ENCODE results near the gene GRM8. TPM values are rescaled to one million over a fixed set of nuclear protein-coding genes. Genes with fewer than 3 reads are reported as not detected.

Gene GRM8
- total and polyA plus RNA-seq, 9 of the 15 experiments (the other 6 are each of a cell fraction or from before 2014, with no cell fraction given) = 0.13 TPM; not detected in 7

- TF ChIP-seq REST (IDR thresholded peaks at IDR 0.05; ENCODE audit: borderline replicate concordance) (no peak), REST (CRISPR knock-in tag; IDR thresholded peaks at IDR 0.05; ENCODE audit: low read depth) (no peak), BHLHE40 (IDR thresholded peaks at IDR 0.05; ENCODE audit: low read length) (0 out of 2 replicates have a peak, but pooled peaks have one; percentile 6), TEAD1 (CRISPR knock-in tag; IDR thresholded peaks at IDR 0.05) (peak in 1 of 2 experiments; percentile 3; a peak in 1 of 4 replicates), HOXB6 (CRISPR knock-in tag; IDR thresholded peaks at IDR 0.05; ENCODE audit: borderline replicate concordance) (no peak), ETV5 (CRISPR knock-in tag; IDR thresholded peaks at IDR 0.05; ENCODE audit: low read depth) (no peak), ZNF224 (CRISPR knock-in tag; IDR thresholded peaks at IDR 0.05) (no peak), MAX (CRISPR knock-in tag; IDR thresholded peaks at IDR 0.05) (no peak), MCM5 (IDR thresholded peaks at IDR 0.05; ENCODE audit: low read depth) (no peak), GABPB1 (CRISPR knock-in tag; IDR thresholded peaks at IDR 0.05) (no peak), THRAP3 (IDR thresholded peaks at IDR 0.05; ENCODE audit: borderline replicate concordance) (no peak), PRDM10 (IDR thresholded peaks at IDR 0.05; ENCODE audit: partially characterized antibody) (peak; percentile 50), ZNF644 (tag; IDR thresholded peaks at IDR 0.05; ENCODE audit: low read depth) (no peak), POLR3A (IDR thresholded peaks at IDR 0.05; ENCODE audit: borderline replicate concordance, extremely low read depth, insufficient read depth, insufficient read length) (no peak), YY1 (IDR thresholded peaks at IDR 0.05; ENCODE audit: borderline replicate concordance in 1 of 3, control insufficient read depth in 1 of 3, extremely low read depth in 1 of 3, insufficient read depth in 3 of 3, insufficient read length in 1 of 3, insufficient replicate concordance in 2 of 3, low read depth in 1 of 3, low read length in 2 of 3) (peak in 1 of 3 experiments; percentile 61)
These were observed 584.9 kb downstream of the GRM8 start (continued) for GRCh38 chr7:126667742-126668366.

Data from K562 (cell line).